ENCODE results near the gene IRX4. TPM values are rescaled to one million over a fixed set of nuclear protein-coding genes. Genes with fewer than 3 reads are reported as not detected.

The IRX4 gene
- total RNA-seq, 4 donors from 2014 or later, result 0.68 to 3.5 TPM; not detected in 2

- TF ChIP-seq CTCF (IDR thresholded peaks at IDR 0.05; ENCODE audit: low read depth), result no peak
Measured at GRCh38 chr5:1926071-1926440, 43.3 kb upstream of the IRX4 start.

- TF ChIP-seq CTCF (IDR thresholded peaks at IDR 0.05; ENCODE audit: low read depth), result no peak
Measured at GRCh38 chr5:1925111-1926070, 42.7 kb upstream of the IRX4 start.

- TF ChIP-seq CTCF (IDR thresholded peaks at IDR 0.05; ENCODE audit: low read depth), result no peak
Measured at GRCh38 chr5:1923766-1924165, 41.0 kb upstream of the IRX4 start.

GRCh38 chr5:1923341-1923740 is 40.6 kb upstream of the IRX4 start:
- TF ChIP-seq CTCF (IDR thresholded peaks at IDR 0.05; ENCODE audit: low read depth), result no peak

- TF ChIP-seq CTCF (IDR thresholded peaks at IDR 0.05; ENCODE audit: low read depth), result no peak
Measured at GRCh38 chr5:1921711-1922110, 39.0 kb upstream of the IRX4 start.

- no peak for TF ChIP-seq CTCF (IDR thresholded peaks at IDR 0.05; ENCODE audit: low read depth)
Measured at GRCh38 chr5:1919750-1920149, 37.0 kb upstream of the IRX4 start.

GRCh38 chr5:1919209-1919566 is 36.5 kb upstream of the IRX4 start:
- no peak for TF ChIP-seq CTCF (IDR thresholded peaks at IDR 0.05; ENCODE audit: low read depth)
